Measurements from ENCODE around the gene LRRC3C.
A peak's percentile ranks its signal among the peaks of the same experiment; 100 is the strongest.

Gene LRRC3C

DNA sequence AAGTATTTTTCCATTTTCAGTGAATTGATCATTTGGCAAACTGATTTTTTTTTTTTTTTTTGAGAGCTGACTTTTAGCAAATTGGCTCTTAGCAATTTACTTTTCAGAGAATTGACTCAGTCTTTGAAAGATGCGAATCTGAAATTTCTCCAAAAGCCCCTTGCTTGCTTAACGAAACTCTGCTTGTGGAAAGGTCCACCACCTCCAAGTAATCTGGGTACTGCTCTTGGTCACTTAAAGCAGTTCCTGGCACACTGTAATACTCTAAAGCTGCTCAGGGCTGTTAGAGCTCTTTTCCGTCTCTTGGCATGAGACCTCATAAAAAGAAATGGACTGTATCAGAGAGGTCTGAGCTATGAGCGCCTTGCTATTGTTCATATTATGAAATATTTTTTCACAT lies 12.0 kb upstream of the LRRC3C start:
- peaks cover 32% of the 10 kb centered on the region for H3K4me1 Mint-ChIP-seq
- H3K36me3 Mint-ChIP-seq (ENCODE audit: insufficient read depth): peaks cover 54% of the 10 kb centered on the region
- H3K9me3 Mint-ChIP-seq: no peaks in the 10 kb centered on the region
- no peak for ATAC-seq (replicated peaks; ENCODE audit: extremely low read depth, poor library complexity, severe bottlenecking)
- H3K27ac Mint-ChIP-seq (ENCODE audit: low read depth): no peak overlapping the region
- no peak for DNase-seq (ENCODE audit: low spot score in 2 of 2)
- no peak overlapping the region for H3K4me3 Mint-ChIP-seq
- H3K27me3 Mint-ChIP-seq: no peaks in the 10 kb centered on the region

DNA sequence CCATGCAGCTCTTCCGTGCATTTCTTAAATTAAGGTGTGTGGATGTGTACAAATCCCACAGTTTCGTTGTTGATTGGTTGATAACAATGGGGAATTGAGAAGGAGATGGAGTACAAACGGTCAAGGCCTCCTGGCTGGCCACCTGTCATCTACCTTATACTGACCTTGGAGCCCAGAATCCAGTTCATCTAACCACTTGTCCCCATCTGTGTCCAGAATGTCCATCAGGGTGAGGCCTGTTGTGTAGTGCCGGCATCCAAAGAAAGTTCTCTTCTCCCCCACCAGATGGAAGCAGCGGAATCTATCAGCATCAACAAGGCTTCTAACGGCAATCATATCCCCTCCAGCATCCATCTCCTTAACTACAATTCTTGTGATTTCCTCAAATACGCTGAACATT lies 10.6 kb upstream of the LRRC3C start:
- H3K27me3 Mint-ChIP-seq: no peaks in the 10 kb centered on the region
- ATAC-seq (replicated peaks; ENCODE audit: extremely low read depth, poor library complexity, severe bottlenecking) (no peak), DNase-seq (ENCODE audit: low spot score in 2 of 2) (no peak)
- peaks cover 47% of the 10 kb centered on the region for H3K36me3 Mint-ChIP-seq (ENCODE audit: insufficient read depth)
- peaks cover 46% of the 10 kb centered on the region for H3K4me1 Mint-ChIP-seq
- no peak overlapping the region for H3K4me3 Mint-ChIP-seq
- no peaks in the 10 kb centered on the region for H3K9me3 Mint-ChIP-seq
- H3K27ac Mint-ChIP-seq (ENCODE audit: low read depth): peak overlapping the region; percentile 3

DNA sequence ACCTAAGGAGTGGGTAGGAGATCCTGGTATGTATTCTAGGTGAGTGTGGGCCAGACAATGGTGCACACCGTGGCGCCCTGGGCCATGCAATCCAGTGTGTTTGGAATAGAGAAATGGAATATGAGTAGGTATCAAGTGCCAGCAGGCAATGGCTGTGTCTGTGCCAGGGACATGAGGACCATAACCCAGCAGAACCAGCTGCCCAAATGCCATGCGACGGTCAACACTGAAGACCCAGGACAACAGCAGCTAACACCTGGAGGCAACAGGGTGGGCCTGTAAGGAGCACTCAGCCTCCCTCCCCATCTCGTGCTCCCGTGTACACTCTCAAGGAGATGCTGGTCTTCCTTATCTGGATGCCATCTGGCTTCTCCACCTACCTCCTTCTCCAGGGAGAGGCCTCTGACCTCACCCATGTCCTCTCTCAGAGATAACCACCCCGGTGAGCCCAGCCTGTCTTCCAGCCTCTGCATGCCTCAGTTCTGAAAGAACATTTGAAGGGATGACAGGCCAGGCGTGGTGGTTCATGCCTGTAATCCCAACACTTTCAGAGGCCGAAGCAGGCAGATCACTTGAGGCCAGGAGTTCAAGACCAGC lies 8.3 kb upstream of the LRRC3C start:
- Mint-ChIP-seq H3K36me3 (ENCODE audit: insufficient read depth) (peaks cover 44% of the 10 kb centered on the region), H3K9me3 (no peaks in the 10 kb centered on the region), H3K27ac (ENCODE audit: low read depth) (no peak overlapping the region), H3K4me3 (peak overlapping the region; percentile 41), H3K27me3 (no peaks in the 10 kb centered on the region), H3K4me1 (peaks cover 64% of the 10 kb centered on the region)
- DNase-seq (ENCODE audit: low spot score in 2 of 2) (no peak), ATAC-seq (replicated peaks; ENCODE audit: extremely low read depth, poor library complexity, severe bottlenecking) (no peak)

DNA sequence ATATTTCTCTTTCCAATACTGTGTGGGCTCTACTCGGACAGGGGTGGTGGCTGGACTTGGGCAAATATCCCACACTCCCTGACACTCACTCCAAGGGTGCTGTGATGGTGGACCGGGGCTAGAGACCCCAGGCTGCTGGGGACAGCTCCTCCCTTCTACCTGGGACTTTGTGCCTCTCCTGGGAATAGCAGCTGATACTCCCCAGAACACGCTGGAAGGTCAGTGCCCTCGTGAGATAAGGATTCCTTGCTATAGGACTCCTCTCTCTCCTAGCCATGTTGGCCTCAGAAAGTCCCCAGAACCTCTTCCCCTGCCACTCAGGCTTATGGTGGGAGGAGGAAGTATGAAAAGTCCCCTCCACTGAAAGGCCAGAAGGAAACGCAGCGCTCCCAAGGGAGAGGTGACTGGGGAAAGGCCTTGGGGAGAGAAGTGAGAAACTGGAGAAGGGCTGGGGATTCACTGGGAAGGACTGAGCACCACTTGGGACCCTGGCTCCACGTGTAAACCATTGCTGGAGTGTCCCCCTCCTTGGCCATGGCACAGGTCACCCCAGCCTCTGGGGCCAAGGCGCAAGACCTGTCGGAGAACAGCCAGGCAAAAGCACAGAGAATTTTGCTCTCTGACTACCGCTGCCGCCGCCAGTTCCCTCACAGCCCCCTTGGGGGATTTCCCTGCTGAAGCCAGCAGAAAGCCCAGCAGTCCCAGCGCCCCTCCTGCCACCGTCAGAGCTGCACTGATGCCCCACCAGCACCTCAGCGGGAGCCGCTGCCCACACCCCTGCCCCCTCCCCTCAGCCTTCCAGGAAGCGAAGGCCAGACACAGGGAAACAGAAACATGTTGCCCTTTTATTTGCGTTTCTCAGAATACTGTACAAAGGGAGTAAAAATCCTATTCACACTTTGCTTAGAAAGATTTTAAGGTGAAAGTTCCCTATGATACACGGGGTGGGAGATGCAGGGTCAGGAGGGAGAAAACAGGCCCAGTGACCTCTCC lies 7.0 kb upstream of the LRRC3C start:
- Mint-ChIP-seq H3K27ac (ENCODE audit: low read depth) (peak overlapping the region; percentile 82), H3K4me1 (peaks cover 76% of the 10 kb centered on the region), H3K27me3 (no peaks in the 10 kb centered on the region), H3K9me3 (no peaks in the 10 kb centered on the region), H3K4me3 (peak overlapping the region; percentile 27), H3K36me3 (ENCODE audit: insufficient read depth) (peaks cover 42% of the 10 kb centered on the region)
- ATAC-seq (replicated peaks; ENCODE audit: extremely low read depth, poor library complexity, severe bottlenecking): peak; percentile 38
- DNase-seq (ENCODE audit: low spot score in 2 of 2): no peak

DNA sequence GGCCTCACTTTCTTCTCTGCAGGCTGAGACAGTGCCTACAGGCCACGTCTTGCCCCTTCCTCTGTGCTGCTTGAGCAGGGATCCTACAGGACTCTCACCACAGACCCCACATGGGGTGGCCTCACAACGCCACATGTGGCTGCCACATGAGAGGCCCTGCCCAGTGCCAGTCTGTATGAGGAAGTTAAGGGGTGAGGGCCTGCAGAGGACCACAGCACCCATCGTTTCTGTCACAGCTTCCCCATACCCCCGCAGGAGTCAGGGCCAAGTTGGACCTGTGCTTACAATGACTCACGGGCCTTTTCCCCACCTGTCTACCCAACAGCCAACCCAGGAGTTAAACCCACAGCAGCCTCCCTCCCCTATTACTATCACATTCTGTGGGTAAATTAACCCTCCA lies 6.2 kb upstream of the LRRC3C start:
- no peak for DNase-seq (ENCODE audit: low spot score in 2 of 2)
- H3K4me1 Mint-ChIP-seq: peaks cover 84% of the 10 kb centered on the region
- peak overlapping the region; percentile 82 for H3K27ac Mint-ChIP-seq (ENCODE audit: low read depth)
- H3K9me3 Mint-ChIP-seq: no peaks in the 10 kb centered on the region
- H3K4me3 Mint-ChIP-seq: peak overlapping the region; percentile 27
- H3K27me3 Mint-ChIP-seq: no peaks in the 10 kb centered on the region
- ATAC-seq (replicated peaks; ENCODE audit: extremely low read depth, poor library complexity, severe bottlenecking): no peak
- peaks cover 44% of the 10 kb centered on the region for H3K36me3 Mint-ChIP-seq (ENCODE audit: insufficient read depth)

DNA sequence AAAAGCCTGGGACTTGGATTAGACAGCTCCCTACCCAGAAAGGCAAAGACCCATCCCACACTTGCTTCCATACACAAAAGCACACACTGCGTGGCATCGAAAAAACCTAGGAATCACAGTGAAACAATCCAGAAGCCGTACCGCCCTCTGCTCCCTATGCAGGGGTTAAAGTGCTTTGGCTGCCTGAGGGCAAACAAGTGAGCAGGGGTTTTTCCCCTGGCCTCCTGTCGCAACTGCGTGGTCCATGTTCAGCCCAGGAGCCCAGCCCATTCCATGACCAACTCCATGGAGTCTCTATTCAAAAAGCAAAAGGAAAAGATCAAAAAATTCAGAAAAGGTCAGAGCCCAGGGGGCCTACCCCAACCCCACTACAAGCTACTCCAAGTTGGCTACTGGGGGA lies 5.5 kb upstream of the LRRC3C start:
- no peak for ATAC-seq (replicated peaks; ENCODE audit: extremely low read depth, poor library complexity, severe bottlenecking)
- H3K27me3 Mint-ChIP-seq: no peaks in the 10 kb centered on the region
- H3K4me1 Mint-ChIP-seq: peaks cover 84% of the 10 kb centered on the region
- peaks cover 47% of the 10 kb centered on the region for H3K36me3 Mint-ChIP-seq (ENCODE audit: insufficient read depth)
- no peak for DNase-seq (ENCODE audit: low spot score in 2 of 2)
- peak overlapping the region; percentile 16 for H3K27ac Mint-ChIP-seq (ENCODE audit: low read depth)
- H3K9me3 Mint-ChIP-seq: no peaks in the 10 kb centered on the region
- H3K4me3 Mint-ChIP-seq: peak overlapping the region; percentile 27

DNA sequence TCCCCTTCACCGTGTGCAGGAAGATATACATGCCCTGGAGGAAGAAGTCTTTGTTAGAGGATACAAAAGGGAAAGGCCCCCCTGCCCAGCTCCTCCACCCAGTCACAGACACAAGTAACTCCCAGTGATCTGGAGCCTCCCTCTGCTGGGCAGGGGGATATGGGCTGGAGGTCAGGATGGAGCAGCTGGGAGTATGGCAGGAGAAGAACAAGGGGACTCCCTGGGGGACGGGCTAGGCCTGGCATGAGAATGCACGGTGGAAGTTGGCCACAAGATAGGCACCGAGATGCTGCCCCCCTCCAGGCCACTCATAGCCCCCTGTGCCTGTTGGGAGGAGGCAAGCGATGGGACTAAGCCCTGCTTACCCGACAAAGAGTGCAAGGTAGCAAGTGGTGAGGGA lies 4.3 kb upstream of the LRRC3C start:
- H3K27ac Mint-ChIP-seq (ENCODE audit: low read depth): peak overlapping the region; percentile 72

DNA sequence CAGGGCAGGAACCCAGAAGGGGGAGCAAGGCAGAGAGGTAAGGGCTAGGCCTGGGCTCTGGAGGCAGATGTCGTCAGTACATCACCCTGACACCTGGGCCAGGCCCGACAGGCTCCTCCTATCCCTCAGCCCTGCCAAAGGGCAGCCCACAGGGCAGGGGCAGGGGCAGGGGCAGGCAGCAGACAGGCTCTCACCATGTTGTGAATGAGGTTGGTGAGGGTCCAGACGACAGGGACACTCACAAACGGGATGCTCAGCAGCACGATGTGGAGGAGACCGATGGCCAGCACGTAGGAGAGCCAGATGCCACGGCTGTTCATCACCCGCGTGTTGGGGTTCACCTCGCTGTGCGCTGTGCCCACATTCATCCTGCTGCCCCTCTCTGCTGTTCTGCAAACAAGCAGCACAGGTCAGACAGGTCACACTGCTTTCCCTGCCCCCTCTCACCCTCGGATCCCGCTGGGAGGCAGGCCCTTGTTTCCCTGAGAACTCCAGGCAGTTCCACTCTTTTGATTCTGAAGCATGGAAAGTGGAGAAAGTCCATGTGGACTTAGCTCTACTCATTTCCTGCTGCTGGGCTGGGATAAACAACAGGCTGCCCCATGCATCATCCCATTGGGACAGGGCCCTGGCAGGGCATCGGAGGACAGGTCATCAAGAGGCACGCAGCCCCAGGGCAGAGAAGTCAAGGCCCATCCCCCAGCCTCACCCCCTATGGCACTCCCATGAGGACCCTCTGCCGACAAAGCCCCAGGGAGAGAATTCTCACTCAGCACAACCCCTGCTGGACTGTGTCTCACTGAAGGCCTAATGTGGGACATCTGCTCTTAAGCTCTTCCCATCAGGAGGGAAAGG lies 3.5 kb upstream of the LRRC3C start:
- no peaks in the 10 kb centered on the region for H3K9me3 Mint-ChIP-seq
- DNase-seq (ENCODE audit: low spot score in 2 of 2) (no peak), ATAC-seq (replicated peaks; ENCODE audit: extremely low read depth, poor library complexity, severe bottlenecking) (no peak)
- H3K27ac Mint-ChIP-seq (ENCODE audit: low read depth): peak overlapping the region; percentile 72
- H3K36me3 Mint-ChIP-seq (ENCODE audit: insufficient read depth): peaks cover 42% of the 10 kb centered on the region
- no peaks in the 10 kb centered on the region for H3K27me3 Mint-ChIP-seq
- H3K4me1 Mint-ChIP-seq: peaks cover 75% of the 10 kb centered on the region
- peak overlapping the region; percentile 94 for H3K4me3 Mint-ChIP-seq

More for the DNA sequence above, 4.3 kb upstream of the LRRC3C start:
- H3K36me3 Mint-ChIP-seq (ENCODE audit: insufficient read depth): peaks cover 42% of the 10 kb centered on the region
- H3K4me1 Mint-ChIP-seq: peaks cover 83% of the 10 kb centered on the region
- H3K9me3 Mint-ChIP-seq: no peaks in the 10 kb centered on the region
- no peak for ATAC-seq (replicated peaks; ENCODE audit: extremely low read depth, poor library complexity, severe bottlenecking)
- no peak for DNase-seq (ENCODE audit: low spot score in 2 of 2)
- peak overlapping the region; percentile 94 for H3K4me3 Mint-ChIP-seq
- H3K27me3 Mint-ChIP-seq: no peaks in the 10 kb centered on the region

DNA sequence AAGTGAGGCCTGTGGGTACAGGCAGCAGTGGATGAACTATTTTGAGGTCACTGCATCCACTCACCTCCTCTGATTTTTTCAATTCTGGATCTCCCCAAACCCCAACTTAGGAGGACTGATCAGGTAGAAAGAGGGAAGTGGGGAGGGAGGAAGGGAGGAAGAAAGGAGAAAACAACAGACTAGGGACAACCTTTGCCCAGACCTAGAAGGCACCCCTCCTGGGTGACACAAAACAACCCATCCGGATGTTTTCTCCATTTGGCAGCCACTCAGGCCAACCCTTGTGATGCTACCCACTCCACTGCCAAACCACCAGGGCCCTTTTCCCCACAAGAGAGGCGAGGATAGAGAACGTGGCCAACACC lies 2.9 kb upstream of the LRRC3C start:
- no peaks in the 10 kb centered on the region for H3K9me3 Mint-ChIP-seq
- H3K4me1 Mint-ChIP-seq: peaks cover 71% of the 10 kb centered on the region
- H3K4me3 Mint-ChIP-seq: peak overlapping the region; percentile 94
- no peak for ATAC-seq (replicated peaks; ENCODE audit: extremely low read depth, poor library complexity, severe bottlenecking)
- no peaks in the 10 kb centered on the region for H3K27me3 Mint-ChIP-seq
- peaks cover 37% of the 10 kb centered on the region for H3K36me3 Mint-ChIP-seq (ENCODE audit: insufficient read depth)
- no peak for DNase-seq (ENCODE audit: low spot score in 2 of 2)
- peak overlapping the region; percentile 78 for H3K27ac Mint-ChIP-seq (ENCODE audit: low read depth)

DNA sequence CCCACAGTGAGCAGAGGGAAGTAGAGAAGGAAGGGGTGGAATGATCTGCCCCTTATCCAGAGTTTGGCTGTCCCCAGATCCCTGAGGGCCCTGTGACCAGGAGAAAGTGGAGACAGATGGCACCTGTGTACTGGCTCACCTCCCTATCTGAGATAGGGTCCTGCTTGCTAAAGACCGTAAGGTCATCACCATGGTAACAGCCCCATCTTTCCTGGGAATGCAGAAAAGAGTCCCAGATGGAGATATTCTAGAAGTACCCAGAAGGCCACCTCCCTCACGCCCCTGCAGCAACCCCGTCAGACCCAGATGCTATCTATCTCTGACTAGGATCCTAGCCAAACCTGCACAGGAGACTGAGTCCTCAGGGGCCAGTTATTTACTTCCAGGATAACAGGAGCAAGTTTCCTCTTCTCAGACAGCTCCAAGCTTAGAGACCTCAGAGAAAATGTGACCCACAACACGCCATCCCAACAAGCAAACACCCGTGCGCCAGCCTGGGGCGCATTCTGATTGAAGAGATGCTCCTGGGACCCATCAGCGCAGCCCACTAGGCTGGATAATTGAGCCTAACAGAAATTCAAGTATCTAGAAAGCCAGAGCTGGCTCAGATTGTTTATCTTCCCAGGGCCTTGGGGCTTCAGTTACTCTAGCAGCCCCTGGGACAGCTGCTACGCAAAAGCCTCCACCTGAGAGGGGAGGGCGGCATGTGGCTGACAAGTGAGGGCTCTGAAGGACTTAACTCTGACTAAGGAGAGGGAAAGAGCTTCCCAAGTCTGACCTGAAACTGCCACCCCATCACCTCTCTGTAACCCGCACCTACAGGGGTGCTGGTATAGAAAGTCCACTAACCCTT lies 2.0 kb upstream of the LRRC3C start:
- Mint-ChIP-seq H3K4me3 (peak overlapping the region; percentile 94), H3K4me1 (peaks cover 65% of the 10 kb centered on the region), H3K27me3 (no peaks in the 10 kb centered on the region), H3K36me3 (ENCODE audit: insufficient read depth) (peaks cover 33% of the 10 kb centered on the region), H3K27ac (ENCODE audit: low read depth) (peak overlapping the region; percentile 78), H3K9me3 (no peaks in the 10 kb centered on the region)
- ATAC-seq (replicated peaks; ENCODE audit: extremely low read depth, poor library complexity, severe bottlenecking) (no peak), DNase-seq (ENCODE audit: low spot score in 2 of 2) (no peak)

DNA sequence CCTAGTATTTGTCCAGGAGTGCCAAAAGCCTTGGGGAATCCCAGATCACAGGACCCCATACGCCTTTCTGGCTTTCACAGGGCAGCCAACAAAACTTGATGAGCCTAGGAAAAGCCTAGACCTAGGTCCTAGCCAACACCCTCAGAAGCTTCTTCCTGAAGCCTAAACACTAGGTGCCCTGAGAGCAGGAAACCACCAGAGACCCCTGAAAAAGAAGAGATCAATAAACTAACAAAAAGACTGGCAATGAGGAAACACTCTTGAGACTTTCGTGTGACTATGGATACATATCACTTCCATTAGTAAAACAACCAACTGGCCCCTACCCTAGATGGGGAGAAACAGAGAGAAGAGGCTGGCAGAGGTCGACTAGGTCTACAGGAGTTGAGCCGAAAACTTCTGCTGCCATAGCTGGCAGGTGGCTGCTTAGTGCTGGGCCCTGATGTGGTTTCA lies 1.4 kb upstream of the LRRC3C start:
- ATAC-seq (replicated peaks; ENCODE audit: extremely low read depth, poor library complexity, severe bottlenecking) (no peak), DNase-seq (ENCODE audit: low spot score in 2 of 2) (no peak)
- Mint-ChIP-seq H3K36me3 (ENCODE audit: insufficient read depth) (peaks cover 33% of the 10 kb centered on the region), H3K4me1 (peaks cover 59% of the 10 kb centered on the region), H3K27ac (ENCODE audit: low read depth) (peak overlapping the region; percentile 78), H3K9me3 (no peaks in the 10 kb centered on the region), H3K27me3 (no peaks in the 10 kb centered on the region), H3K4me3 (peak overlapping the region; percentile 94)

Measured in central memory CD8-positive, alpha-beta T cell (primary cell).